SK-N-SH (cell line): ENCODE measurements around the gene ALS2CL. TPM values are rescaled to one million over a fixed set of nuclear protein-coding genes. Genes with fewer than 3 reads are reported as not detected.

ENCODE experiments used
- CTCF ChIA-PET: fragments of 300-600, 350-600 bp; formaldehyde crosslinking; extraction: SDS; loops from one replicate; lab custom pipeline; 2021; lab: Yijun Ruan, JAX
- POLR2A ChIA-PET: fragments of 350-600 bp; sonication (Branson Sonifier 250); formaldehyde crosslinking; extraction: SDS; loops from one replicate; lab custom pipeline; 2020; ENCODE audit warnings: antibody characterized with exemption, inconsistent platforms; lab: Yijun Ruan, JAX
- DNase-seq: peaks from one replicate; pipeline ENCODE4 v3.0.0; 2012
- H2AFZ ChIP-seq: fragments of 200-600 bp; sonication (generic); 2 replicates; pipeline ENCODE4 v1.8.1; 2016; ENCODE audit warnings: antibody characterized with exemption, mild to moderate bottlenecking, low read depth
- H3F3A ChIP-seq: fragments of 200-600 bp; sonication (generic); replicated peaks from 2 replicates; pipeline ENCODE3; 2016; ENCODE audit warnings: antibody characterized with exemption, mild to moderate bottlenecking; ENCODE audit not compliant: insufficient read depth
- H3K27ac ChIP-seq, 2 experiments: fragments of 200-500 bp in 1 of 2; fragments of 200-600 bp in 1 of 2; sonication (Bioruptor generic) in 1 of 2; sonication (generic), shearing (Covaris generic) in 1 of 2; 2 replicates each; pipeline versions ENCODE4 v1.5.1 to v1.6.1; 2014 to 2016; ENCODE audit warnings: low read depth in 2 of 2, inconsistent platforms in 1 of 2, low read length in 1 of 2, mild to moderate bottlenecking in 1 of 2, mixed read lengths in 1 of 2
- H3K27me3 ChIP-seq: fragments of 200-600 bp; sonication (generic), shearing (Covaris generic); 2 replicates; pipeline ENCODE4 v1.6.1; 2016; ENCODE audit warnings: mixed run types; ENCODE audit not compliant: insufficient read depth
- H3K36me3 ChIP-seq, 2 experiments: fragments of 200-500 bp in 1 of 2; fragments of 200-600 bp in 1 of 2; sonication (Bioruptor generic) in 1 of 2; sonication (generic) in 1 of 2; replicated peaks in 1 of 2; 2 replicates each; pipeline versions ENCODE3 to v1.5.1; 2014 to 2016; ENCODE audit warnings: low read length in 1 of 2, mild to moderate bottlenecking in 1 of 2; ENCODE audit not compliant: insufficient read depth in 2 of 2, control insufficient read depth in 1 of 2
- H3K4me1 ChIP-seq, 2 experiments: fragments of 200-500 bp in 1 of 2; fragments of 200-600 bp in 1 of 2; sonication (Bioruptor generic) in 1 of 2; sonication (generic), shearing (Covaris generic) in 1 of 2; 2 replicates each; pipeline versions ENCODE4 v1.5.1 to v1.6.1; 2014 to 2016; ENCODE audit warnings: low read depth in 1 of 2, low read length in 1 of 2, mixed run types in 1 of 2; ENCODE audit not compliant: insufficient read depth in 2 of 2, control insufficient read depth in 1 of 2
- H3K4me2 ChIP-seq: fragments of 200-600 bp; sonication (generic), shearing (Covaris generic); 2 replicates; pipeline ENCODE4 v1.6.1; 2017; ENCODE audit warnings: mixed run types
- H3K4me3 ChIP-seq, 2 experiments: fragments of 200-500 bp in 1 of 2; fragments of 200-600 bp in 1 of 2; sonication (Bioruptor generic) in 1 of 2; sonication (generic), shearing (Covaris generic) in 1 of 2; 2 replicates each; pipeline versions ENCODE4 v1.5.1 to v1.8.1; 2014 to 2016; ENCODE audit warnings: low read depth in 2 of 2, inconsistent platforms in 1 of 2, low read length in 1 of 2, mild to moderate bottlenecking in 1 of 2, mixed read lengths in 1 of 2, moderate library complexity in 1 of 2
- H3K79me2 ChIP-seq: fragments of 200-600 bp; sonication (generic); 2 replicates; pipeline ENCODE4 v1.8.1; 2017; ENCODE audit warnings: mild to moderate bottlenecking; ENCODE audit not compliant: insufficient read depth
- H3K9ac ChIP-seq: fragments of 200-600 bp; sonication (generic); 2 replicates; pipeline ENCODE4 v1.6.1; 2017; ENCODE audit warnings: mixed run types
- H3K9me2 ChIP-seq: fragments of 200-600 bp; sonication (generic); 2 replicates; pipeline ENCODE4 v1.6.1; 2017; ENCODE audit warnings: mixed run types
- H3K9me3 ChIP-seq: fragments of 200-600 bp; sonication (generic); 2 replicates; pipeline ENCODE4 v1.6.1; 2017; ENCODE audit warnings: mixed run types, mild to moderate bottlenecking, moderate library complexity
- H4K20me1 ChIP-seq: fragments of 200-600 bp; sonication (generic); 2 replicates; pipeline ENCODE4 v1.6.1; 2017; ENCODE audit warnings: mild to moderate bottlenecking, mixed run types; ENCODE audit not compliant: insufficient read depth
- CHD2 ChIP-seq: fragments of 150-350 bp; IDR thresholded peaks from 2 replicates; pipeline ENCODE4 v1.6.1; 2018; ENCODE audit warnings: low read length; ENCODE audit not compliant: partially characterized antibody
- EZH2phosphoT487 ChIP-seq: fragments of 200-600 bp; sonication (generic); IDR thresholded peaks from 2 replicates; pipeline ENCODE4 v1.6.1; 2017; ENCODE audit warnings: low read depth, mixed run types, mild to moderate bottlenecking, antibody characterized with exemption, moderate library complexity, borderline replicate concordance
- FOXJ3 ChIP-seq: sonication (generic); formaldehyde crosslinking; IDR thresholded peaks from 2 replicates; pipeline ENCODE4 v1.5.1; 2020; ENCODE audit warnings: mild to moderate bottlenecking, missing genetic modification reagents
- JUND ChIP-seq: IDR thresholded peaks from 2 replicates; pipeline ENCODE4 v1.4.0; 2012
- MEF2A ChIP-seq: IDR thresholded peaks from 2 replicates; pipeline ENCODE4 v1.4.0; 2012; ENCODE audit warnings: low read depth, borderline replicate concordance
- NFIC ChIP-seq: IDR thresholded peaks from 2 replicates; pipeline ENCODE4 v1.4.0; 2012; ENCODE audit warnings: borderline replicate concordance
- RAD21 ChIP-seq: IDR thresholded peaks from 2 replicates; pipeline ENCODE4 v1.6.1; 2012; ENCODE audit warnings: mild to moderate bottlenecking, low read length
- RFX5 ChIP-seq: IDR thresholded peaks from 2 replicates; pipeline ENCODE4 v1.6.1; 2012; ENCODE audit warnings: mild to moderate bottlenecking, improper control_type of control experiment, low read length
- SIN3A ChIP-seq: IDR thresholded peaks from 2 replicates; pipeline ENCODE4 v1.6.1; 2012; ENCODE audit warnings: low read depth, mild to moderate bottlenecking, low read length, moderate library complexity, borderline replicate concordance
- TAF1 ChIP-seq: IDR thresholded peaks from 2 replicates; pipeline ENCODE4 v1.6.1; 2012; ENCODE audit warnings: low read depth, mild to moderate bottlenecking, low read length, moderate library complexity, borderline replicate concordance
- USF2 ChIP-seq: fragments of 150-350 bp; IDR thresholded peaks from 2 replicates; pipeline ENCODE4 v1.6.1; 2017; ENCODE audit warnings: antibody characterized with exemption, low read length, low read depth, borderline replicate concordance
- ZBTB33 ChIP-seq: IDR thresholded peaks from 2 replicates; pipeline ENCODE4 v1.4.0; 2012; ENCODE audit warnings: low read depth, borderline replicate concordance
- WGBS: methylation state at CpG from one replicate; pipeline ENCODE4 v1.1.6; 2017; ENCODE audit warnings: low lambda C conversion rate; 5-methylcytosine and 5-hydroxymethylcytosine counted together
- polyA plus RNA-seq, 3 experiments: library from polyadenylated mRNA; depleted of rRNA; stranded (reverse); fragments of >200 nt; gene quantifications; 2 replicates each; pipeline ENCODE4 v1.2.3, GENCODE V29; 2012

ALS2CL gene
- polyA plus RNA-seq, 1 of the 3 experiments (the other 2 are of a cell fraction) = 0.18 TPM

GRCh38 chr3:46626039-46626438, 67.4 kb downstream of the ALS2CL start (continued):
- no peak for TF ChIP-seq ZBTB33
- TF ChIP-seq JUND = no peak
- TF ChIP-seq MEF2A = no peak
- no peak for TF ChIP-seq FOXJ3
- TF ChIP-seq EZH2phosphoT487 = no peak
- TF ChIP-seq RFX5 = no peak
- TF ChIP-seq RAD21 = no peak

- no peak overlapping the region for H3K9ac ChIP-seq
- H3K79me2 ChIP-seq = no peaks in the 10 kb centered on the region
- no peaks in the 10 kb centered on the region for H4K20me1 ChIP-seq
- DNase-seq = no peak
- H3K4me2 ChIP-seq = no peak overlapping the region
- no peak overlapping the region for H3K4me3 ChIP-seq
- H3F3A ChIP-seq = no peaks in the 10 kb centered on the region
- H2AFZ ChIP-seq = no peak overlapping the region
- POLR2A ChIA-PET = no interaction called here
- CTCF ChIA-PET = interaction anchor here (1.2 kb wide), 1 partner anchor 136 kb away, joined by 4 read pairs; no protein-coding TSS in a partner anchor
- no peak overlapping the region for H3K27ac ChIP-seq
- no peaks in the 10 kb centered on the region for H3K9me2 ChIP-seq
- no peaks in the 10 kb centered on the region; the same call in 1 of the 2 replicates for H3K27me3 ChIP-seq
- TF ChIP-seq TAF1 = no peak
- TF ChIP-seq SIN3A = no peak
- TF ChIP-seq CHD2 = no peak
- no peak for TF ChIP-seq NFIC
- no peak for TF ChIP-seq ZBTB33
- no peak for TF ChIP-seq USF2
- no peak for TF ChIP-seq FOXJ3
- H3K4me1 ChIP-seq = no peaks in the 10 kb centered on the region; a peak in 1 of 4 replicates
- WGBS = 46% methylated on average over 3 of the region's 3 CpGs
- no peaks in the 10 kb centered on the region for H3K36me3 ChIP-seq
- no peaks in the 10 kb centered on the region for H3K9me3 ChIP-seq
Observed at GRCh38 chr3:46624975-46625490, 68.4 kb downstream of the ALS2CL start.
